AG09319 (cell line): ENCODE results near the gene ITIH1.

Experiments
- DNase-seq: peaks from one replicate; pipeline ENCODE4 v3.0.0-alpha.2; 2010; ENCODE audit warnings: low read depth; ENCODE audit errors: extremely low read depth
- TF ChIP-seq, protein P1 (sequence below): IDR thresholded peaks from 2 replicates; pipeline ENCODE4 v1.5.1; 2011; ENCODE audit warnings: low read depth, mild to moderate bottlenecking, inconsistent platforms, low read length, moderate library complexity

Gene ITIH1

DNA sequence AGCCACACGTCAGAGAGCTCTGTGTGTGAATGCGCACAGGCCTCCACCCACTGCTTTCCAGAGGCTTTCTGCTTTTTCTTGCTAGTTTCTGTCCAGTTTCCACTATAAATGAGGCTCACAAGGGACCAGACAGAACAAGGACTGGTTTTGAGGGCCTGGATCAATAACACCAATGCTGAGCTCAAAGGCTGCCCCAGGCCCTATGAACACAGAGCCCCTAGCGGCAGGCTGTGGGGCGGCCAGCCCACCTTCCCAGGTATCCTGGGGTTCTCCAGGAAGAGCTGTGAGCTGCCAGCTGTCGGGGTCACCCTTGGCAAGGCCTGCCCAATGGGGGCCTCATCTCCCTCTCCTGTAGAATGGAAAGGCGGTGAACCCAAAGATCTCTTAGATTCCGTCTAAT, 15.0 kb downstream of the ITIH1 start:
- TF ChIP-seq, protein P1, sequence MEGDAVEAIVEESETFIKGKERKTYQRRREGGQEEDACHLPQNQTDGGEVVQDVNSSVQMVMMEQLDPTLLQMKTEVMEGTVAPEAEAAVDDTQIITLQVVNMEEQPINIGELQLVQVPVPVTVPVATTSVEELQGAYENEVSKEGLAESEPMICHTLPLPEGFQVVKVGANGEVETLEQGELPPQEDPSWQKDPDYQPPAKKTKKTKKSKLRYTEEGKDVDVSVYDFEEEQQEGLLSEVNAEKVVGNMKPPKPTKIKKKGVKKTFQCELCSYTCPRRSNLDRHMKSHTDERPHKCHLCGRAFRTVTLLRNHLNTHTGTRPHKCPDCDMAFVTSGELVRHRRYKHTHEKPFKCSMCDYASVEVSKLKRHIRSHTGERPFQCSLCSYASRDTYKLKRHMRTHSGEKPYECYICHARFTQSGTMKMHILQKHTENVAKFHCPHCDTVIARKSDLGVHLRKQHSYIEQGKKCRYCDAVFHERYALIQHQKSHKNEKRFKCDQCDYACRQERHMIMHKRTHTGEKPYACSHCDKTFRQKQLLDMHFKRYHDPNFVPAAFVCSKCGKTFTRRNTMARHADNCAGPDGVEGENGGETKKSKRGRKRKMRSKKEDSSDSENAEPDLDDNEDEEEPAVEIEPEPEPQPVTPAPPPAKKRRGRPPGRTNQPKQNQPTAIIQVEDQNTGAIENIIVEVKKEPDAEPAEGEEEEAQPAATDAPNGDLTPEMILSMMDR = no peak
- no peak for DNase-seq

DNA sequence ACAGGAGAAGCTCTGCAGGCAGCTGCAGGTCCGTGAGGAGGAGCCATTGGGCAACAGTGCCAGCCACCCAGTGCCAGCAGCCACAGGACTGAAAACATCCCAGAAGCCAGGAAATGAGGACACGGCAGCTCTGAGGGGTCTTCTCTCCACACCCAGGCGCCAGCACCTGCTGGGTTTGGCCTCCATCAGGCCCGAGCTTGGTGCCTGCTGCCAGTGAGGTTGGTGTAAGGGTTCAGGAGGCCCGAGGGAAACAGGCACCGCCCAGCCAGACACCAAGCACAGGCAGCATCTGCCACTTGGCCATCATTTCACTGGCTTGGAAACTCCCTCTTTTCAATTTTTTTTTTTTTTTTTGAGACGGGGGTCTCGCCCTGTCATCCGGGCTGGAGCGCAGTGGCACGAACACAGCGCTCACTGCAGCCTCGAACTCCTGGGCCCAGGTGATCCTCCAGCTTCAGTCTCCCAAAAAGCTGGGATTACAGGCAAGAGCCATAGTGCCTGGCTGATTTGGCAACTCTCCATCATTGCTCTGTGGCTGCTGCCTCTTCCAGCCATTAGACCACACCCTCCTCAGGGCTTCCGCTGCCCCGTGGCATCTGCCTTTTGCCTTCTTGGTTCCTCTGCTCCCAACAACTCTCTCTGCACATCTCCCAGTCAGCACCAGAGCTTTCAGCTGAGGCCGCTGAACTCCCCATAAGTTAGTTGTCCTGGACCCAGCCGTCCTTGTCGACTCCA, 15.7 kb downstream of the ITIH1 start:
- no peak for DNase-seq
- TF ChIP-seq, protein P1 = no peak

DNA sequence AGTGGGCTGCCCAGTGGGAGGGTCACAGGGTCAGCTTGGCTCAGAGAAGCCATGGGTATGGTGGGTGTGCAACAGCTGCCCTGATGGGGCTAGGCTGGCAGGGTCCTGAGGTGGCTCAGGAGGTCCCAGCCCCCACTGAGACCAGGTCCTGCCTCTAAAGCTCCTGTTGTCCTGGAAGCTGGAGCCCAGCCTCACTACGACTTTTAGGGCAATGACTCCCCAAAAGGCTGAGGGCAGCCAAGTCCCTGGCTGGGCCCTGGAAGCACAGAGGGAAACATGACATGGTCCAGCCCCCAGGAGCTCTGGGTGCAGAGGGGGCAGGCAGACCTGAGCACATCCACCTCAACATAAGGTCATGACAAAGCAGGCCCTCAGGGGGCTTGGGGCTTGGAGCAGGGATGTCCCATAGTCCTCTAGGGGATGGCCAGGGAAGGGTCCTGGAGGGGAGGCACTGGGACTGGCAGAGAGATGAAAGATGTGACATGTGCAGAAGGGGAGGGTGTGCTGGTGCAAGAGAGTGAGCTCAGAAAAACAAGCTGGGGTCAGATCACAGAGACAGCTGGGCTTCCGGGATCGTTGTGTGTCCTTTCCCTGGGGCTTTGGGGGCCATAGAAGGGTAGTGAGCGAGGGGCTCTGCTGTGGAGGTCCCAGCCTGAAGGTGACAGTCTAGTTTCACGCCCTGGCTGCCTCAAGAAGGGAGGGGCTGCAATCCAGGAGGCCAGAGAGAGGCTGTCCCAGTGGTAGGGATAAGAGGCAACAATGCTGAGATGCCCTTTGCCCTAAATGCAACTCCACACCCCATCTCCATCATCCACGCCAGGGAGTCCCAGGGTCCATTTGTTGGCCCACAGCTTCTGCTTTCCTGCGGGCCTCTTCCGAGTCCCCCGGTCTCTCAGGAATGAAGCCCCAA, 16.6 kb downstream of the ITIH1 start:
- DNase-seq = no peak
- TF ChIP-seq, protein P1 = no peak

DNA sequence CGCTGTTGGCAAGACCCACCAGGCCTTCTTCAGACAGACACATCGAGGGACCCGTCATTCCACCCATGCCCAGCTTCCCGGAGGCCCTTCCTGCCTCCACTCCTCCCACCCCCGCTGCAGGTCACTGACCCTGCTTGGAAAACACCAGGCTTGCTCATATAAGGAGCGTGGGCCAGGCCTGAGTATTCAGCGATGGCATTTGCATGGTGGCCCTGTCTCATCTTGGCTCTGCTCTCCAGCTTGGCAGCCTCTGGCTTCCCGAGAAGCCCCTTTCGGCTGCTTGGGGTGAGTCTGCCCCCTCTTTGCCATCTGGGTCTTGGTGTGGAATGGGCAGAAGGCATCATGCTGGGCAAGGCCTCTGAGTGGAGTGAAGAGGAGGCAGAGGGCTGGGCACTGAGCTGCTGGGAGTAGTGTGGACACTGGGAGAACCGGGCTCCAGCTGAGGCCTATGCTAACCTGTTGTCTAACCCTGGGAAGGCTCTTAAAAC, 17.3 kb downstream of the ITIH1 start, which contains the start of gene ITIH3:
Gene ITIH3, plus strand, starts transcription at position 185 of the 488 bp plus-strand sequence. Its CDS starts 8 bp downstream, at position 193.
- DNase-seq = no peak
- TF ChIP-seq, protein P1 = no peak

DNA sequence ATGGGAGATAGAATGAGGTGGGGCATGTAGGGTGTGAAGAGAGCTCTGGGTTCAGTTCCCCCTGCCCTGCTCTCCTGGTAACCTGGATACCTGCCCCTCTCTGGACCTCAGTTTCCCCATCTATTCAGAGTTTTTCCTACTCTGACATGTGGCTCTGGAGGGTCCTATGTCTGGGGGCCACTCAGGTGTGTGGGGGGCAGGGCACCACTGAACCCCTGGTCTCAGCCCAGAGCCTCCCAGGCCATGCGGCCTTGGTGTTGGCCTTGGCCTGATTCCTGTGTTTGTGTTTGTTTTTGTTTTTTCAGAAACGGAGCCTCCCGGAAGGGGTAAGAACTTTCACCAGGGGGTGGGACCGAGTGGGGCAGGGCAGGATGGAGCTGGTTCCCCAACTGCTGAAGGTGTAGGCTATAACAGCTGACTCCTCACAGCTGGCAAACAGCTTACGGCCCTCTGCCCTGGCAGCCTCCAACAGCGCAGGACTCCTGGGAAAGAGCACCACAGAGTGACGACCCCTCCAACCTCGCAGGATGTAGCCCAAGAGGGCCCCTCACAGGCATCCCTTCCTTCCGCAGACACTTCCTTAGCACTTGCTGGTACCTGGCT, 18.0 kb downstream of the ITIH1 start:
- TF ChIP-seq, protein P1 = no peak
- no peak for DNase-seq

DNA sequence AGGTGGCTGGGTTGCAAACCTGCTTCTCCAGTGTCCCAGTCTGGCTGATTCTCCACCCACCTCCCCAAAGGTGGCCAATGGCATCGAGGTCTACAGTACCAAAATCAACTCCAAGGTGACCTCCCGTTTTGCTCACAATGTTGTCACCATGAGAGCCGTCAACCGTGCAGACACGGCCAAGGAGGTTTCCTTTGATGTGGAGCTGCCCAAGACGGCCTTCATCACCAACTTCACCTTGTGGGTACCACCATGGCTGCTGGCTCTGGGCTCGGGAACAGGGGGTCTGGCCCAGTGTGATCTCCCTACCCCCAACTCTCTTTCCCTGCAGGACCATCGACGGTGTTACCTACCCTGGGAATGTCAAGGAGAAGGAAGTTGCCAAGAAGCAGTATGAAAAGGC, 19.0 kb downstream of the ITIH1 start:
- no peak for DNase-seq
- TF ChIP-seq, protein P1 = no peak
